Neural cell (in vitro differentiated cells): ENCODE data around the gene SPG11. TPM values are rescaled to one million over a fixed set of nuclear protein-coding genes. Genes with fewer than 3 reads are reported as not detected.

ENCODE experiments used
- H2AFZ ChIP-seq: fragments of 200-600, 300-800 bp; sonication (generic), shearing (Covaris generic); 2 replicates; pipeline ENCODE4 v1.6.0; 2014; ENCODE audit warnings: low read depth, mild to moderate bottlenecking, antibody characterized with exemption, low read length, moderate library complexity
- H3F3A ChIP-seq: fragments of 200-600 bp; shearing (Covaris generic); 2 replicates; pipeline ENCODE4 v1.6.1; 2016; ENCODE audit warnings: mild to moderate bottlenecking, moderate library complexity, mixed read lengths, antibody characterized with exemption, low read length; ENCODE audit not compliant: insufficient read depth, poor library complexity, severe bottlenecking
- H3K27ac ChIP-seq: fragments of 200-600, 300-800 bp; sonication (generic), shearing (Covaris generic); 2 replicates; pipeline ENCODE4 v1.5.1; 2014; ENCODE audit warnings: mild to moderate bottlenecking, low read length, moderate library complexity
- H3K27me3 ChIP-seq: fragments of 300-800, 200-600 bp; sonication (generic), shearing (Covaris generic); 2 replicates; pipeline ENCODE4 v1.6.0; 2014; ENCODE audit warnings: mild to moderate bottlenecking, low read depth, low read length, moderate library complexity; ENCODE audit not compliant: insufficient read depth
- H3K36me3 ChIP-seq: fragments of 300-800, 200-600 bp; sonication (generic), shearing (Covaris generic); 2 replicates; pipeline ENCODE4 v1.5.1; 2014; ENCODE audit warnings: mild to moderate bottlenecking, antibody characterized with exemption, low read length, moderate library complexity; ENCODE audit not compliant: insufficient read depth
- H3K4me2 ChIP-seq: fragments of 300-800, 200-600 bp; sonication (generic), shearing (Covaris generic); 2 replicates; pipeline ENCODE4 v1.6.0; 2014; ENCODE audit warnings: mild to moderate bottlenecking, low read length
- H3K4me3 ChIP-seq: fragments of 300-800, 200-600 bp; sonication (generic), shearing (Covaris generic); 2 replicates; pipeline ENCODE4 v1.5.1; 2014; ENCODE audit warnings: mild to moderate bottlenecking, low read length, moderate library complexity
- H3K79me2 ChIP-seq: fragments of 200-600 bp; shearing (Covaris generic); replicated peaks from 2 replicates; pipeline ENCODE4 v1.6.0; 2014; ENCODE audit warnings: mild to moderate bottlenecking, low read length, moderate library complexity; ENCODE audit not compliant: insufficient read depth
- H3K9ac ChIP-seq: fragments of 300-800, 200-600 bp; sonication (generic), shearing (Covaris generic); 2 replicates; pipeline ENCODE4 v1.6.1; 2016; ENCODE audit warnings: mild to moderate bottlenecking, low read length, mixed read lengths
- H3K9me2 ChIP-seq: fragments of 200-600 bp; shearing (Covaris generic); 2 replicates; pipeline ENCODE4 v1.6.1; 2016; ENCODE audit warnings: mild to moderate bottlenecking, low read length, mixed read lengths; ENCODE audit not compliant: insufficient read depth
- H3K9me3 ChIP-seq: fragments of 200-600, 300-800 bp; sonication (generic), shearing (Covaris generic); 2 replicates; pipeline ENCODE4 v1.6.1; 2016; ENCODE audit warnings: mild to moderate bottlenecking, mixed run types, low read length, moderate library complexity, mixed read lengths
- H4K20me1 ChIP-seq: fragments of 200-600 bp; shearing (Covaris generic); 2 replicates; pipeline ENCODE4 v1.6.1; 2016; ENCODE audit warnings: mild to moderate bottlenecking, mixed run types; ENCODE audit not compliant: insufficient read depth
- EP300 ChIP-seq: fragments of 450-650 bp; conservative IDR thresholded peaks from 2 replicates; pipeline ENCODE4 v1.6.1; 2014; ENCODE audit warnings: antibody characterized with exemption, mild to moderate bottlenecking, moderate library complexity; ENCODE audit not compliant: poor library complexity, severe bottlenecking
- EZH2 ChIP-seq: fragments of 200-600, 300-800 bp; shearing (Covaris generic), sonication (generic); IDR thresholded peaks from 2 replicates; pipeline ENCODE4 v1.6.1; 2014; ENCODE audit warnings: antibody characterized with exemption, low read length, borderline replicate concordance, mild to moderate bottlenecking; ENCODE audit not compliant: insufficient read depth, poor library complexity, severe bottlenecking
- MXI1 ChIP-seq: fragments of 450-650 bp; conservative IDR thresholded peaks from 2 replicates; pipeline ENCODE4 v1.6.1; 2014; ENCODE audit warnings: antibody characterized with exemption, mild to moderate bottlenecking; ENCODE audit not compliant: poor library complexity, severe bottlenecking
- POLR2AphosphoS5 ChIP-seq: IDR thresholded peaks from 2 replicates; pipeline ENCODE4 v1.6.1; 2012
- RAD21 ChIP-seq: fragments of 450-650 bp; conservative IDR thresholded peaks from 2 replicates; pipeline ENCODE4 v1.6.1; 2014; ENCODE audit warnings: antibody characterized with exemption, mild to moderate bottlenecking, moderate library complexity
- SMC3 ChIP-seq: fragments of 450-650 bp; conservative IDR thresholded peaks from 2 replicates; pipeline ENCODE4 v1.6.1; 2014; ENCODE audit warnings: antibody characterized with exemption, mild to moderate bottlenecking, moderate library complexity; ENCODE audit not compliant: poor library complexity
- TAF1 ChIP-seq: IDR thresholded peaks from 2 replicates; pipeline ENCODE4 v1.6.1; 2012; ENCODE audit warnings: low read depth
- polyA plus RNA-seq: library from polyadenylated mRNA; depleted of rRNA; stranded (reverse); fragments of >200 nt; gene quantifications from 2 replicates; pipeline ENCODE4 v1.2.3, GENCODE V29; 2014
- TF ChIP-seq, protein P1 (sequence below): fragments of 450-650 bp; IDR thresholded peaks from 2 replicates; pipeline ENCODE4 v1.5.1; 2014; ENCODE audit warnings: antibody characterized with exemption, mild to moderate bottlenecking, moderate library complexity; ENCODE audit not compliant: poor library complexity, severe bottlenecking
- TF ChIP-seq, protein P2 (sequence below): IDR thresholded peaks from 2 replicates; pipeline ENCODE4 v1.6.1; 2012; ENCODE audit warnings: borderline replicate concordance

The SPG11 gene
- polyA plus RNA-seq, 1 donor from 2014 or later = 52.2 TPM

DNA sequence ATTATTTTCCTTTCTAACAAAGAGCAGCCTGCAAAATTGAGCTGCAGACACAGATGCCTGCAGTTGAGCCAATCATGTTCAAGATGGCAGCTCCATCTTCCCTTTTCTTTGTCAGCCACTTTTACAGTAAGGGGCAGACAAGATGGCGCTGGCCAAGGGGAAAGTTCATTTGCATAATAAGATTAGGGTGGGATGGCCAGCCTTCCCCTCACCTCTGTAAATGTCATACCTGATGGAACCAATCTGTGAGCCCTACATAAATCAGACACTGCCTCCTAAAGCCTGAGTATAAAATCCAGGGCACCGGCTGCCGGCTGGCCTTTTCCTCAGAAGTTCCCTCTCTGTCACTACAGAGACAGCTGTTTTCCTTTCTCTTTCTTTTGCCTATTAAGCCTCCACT lies 31.8 kb upstream of the SPG11 start:
- TF ChIP-seq, protein P1, sequence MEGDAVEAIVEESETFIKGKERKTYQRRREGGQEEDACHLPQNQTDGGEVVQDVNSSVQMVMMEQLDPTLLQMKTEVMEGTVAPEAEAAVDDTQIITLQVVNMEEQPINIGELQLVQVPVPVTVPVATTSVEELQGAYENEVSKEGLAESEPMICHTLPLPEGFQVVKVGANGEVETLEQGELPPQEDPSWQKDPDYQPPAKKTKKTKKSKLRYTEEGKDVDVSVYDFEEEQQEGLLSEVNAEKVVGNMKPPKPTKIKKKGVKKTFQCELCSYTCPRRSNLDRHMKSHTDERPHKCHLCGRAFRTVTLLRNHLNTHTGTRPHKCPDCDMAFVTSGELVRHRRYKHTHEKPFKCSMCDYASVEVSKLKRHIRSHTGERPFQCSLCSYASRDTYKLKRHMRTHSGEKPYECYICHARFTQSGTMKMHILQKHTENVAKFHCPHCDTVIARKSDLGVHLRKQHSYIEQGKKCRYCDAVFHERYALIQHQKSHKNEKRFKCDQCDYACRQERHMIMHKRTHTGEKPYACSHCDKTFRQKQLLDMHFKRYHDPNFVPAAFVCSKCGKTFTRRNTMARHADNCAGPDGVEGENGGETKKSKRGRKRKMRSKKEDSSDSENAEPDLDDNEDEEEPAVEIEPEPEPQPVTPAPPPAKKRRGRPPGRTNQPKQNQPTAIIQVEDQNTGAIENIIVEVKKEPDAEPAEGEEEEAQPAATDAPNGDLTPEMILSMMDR = no peak
- TF ChIP-seq MXI1 (no peak), TAF1 (no peak), SMC3 (no peak)
- TF ChIP-seq, protein P2, sequence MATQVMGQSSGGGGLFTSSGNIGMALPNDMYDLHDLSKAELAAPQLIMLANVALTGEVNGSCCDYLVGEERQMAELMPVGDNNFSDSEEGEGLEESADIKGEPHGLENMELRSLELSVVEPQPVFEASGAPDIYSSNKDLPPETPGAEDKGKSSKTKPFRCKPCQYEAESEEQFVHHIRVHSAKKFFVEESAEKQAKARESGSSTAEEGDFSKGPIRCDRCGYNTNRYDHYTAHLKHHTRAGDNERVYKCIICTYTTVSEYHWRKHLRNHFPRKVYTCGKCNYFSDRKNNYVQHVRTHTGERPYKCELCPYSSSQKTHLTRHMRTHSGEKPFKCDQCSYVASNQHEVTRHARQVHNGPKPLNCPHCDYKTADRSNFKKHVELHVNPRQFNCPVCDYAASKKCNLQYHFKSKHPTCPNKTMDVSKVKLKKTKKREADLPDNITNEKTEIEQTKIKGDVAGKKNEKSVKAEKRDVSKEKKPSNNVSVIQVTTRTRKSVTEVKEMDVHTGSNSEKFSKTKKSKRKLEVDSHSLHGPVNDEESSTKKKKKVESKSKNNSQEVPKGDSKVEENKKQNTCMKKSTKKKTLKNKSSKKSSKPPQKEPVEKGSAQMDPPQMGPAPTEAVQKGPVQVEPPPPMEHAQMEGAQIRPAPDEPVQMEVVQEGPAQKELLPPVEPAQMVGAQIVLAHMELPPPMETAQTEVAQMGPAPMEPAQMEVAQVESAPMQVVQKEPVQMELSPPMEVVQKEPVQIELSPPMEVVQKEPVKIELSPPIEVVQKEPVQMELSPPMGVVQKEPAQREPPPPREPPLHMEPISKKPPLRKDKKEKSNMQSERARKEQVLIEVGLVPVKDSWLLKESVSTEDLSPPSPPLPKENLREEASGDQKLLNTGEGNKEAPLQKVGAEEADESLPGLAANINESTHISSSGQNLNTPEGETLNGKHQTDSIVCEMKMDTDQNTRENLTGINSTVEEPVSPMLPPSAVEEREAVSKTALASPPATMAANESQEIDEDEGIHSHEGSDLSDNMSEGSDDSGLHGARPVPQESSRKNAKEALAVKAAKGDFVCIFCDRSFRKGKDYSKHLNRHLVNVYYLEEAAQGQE = no peak
- Histone ChIP-seq H3F3A (no peaks in the 10 kb centered on the region), H3K9me2 (no peaks in the 10 kb centered on the region), H3K4me2 (no peak overlapping the region), H4K20me1 (no peaks in the 10 kb centered on the region), H2AFZ (no peak overlapping the region), H3K9ac (no peak overlapping the region), H3K36me3 (no peaks in the 10 kb centered on the region), H3K27ac (no peak overlapping the region), H3K9me3 (no peaks in the 10 kb centered on the region), H3K79me2 (no peaks in the 10 kb centered on the region), H3K27me3 (no peaks in the 10 kb centered on the region), H3K4me3 (no peak overlapping the region)

DNA sequence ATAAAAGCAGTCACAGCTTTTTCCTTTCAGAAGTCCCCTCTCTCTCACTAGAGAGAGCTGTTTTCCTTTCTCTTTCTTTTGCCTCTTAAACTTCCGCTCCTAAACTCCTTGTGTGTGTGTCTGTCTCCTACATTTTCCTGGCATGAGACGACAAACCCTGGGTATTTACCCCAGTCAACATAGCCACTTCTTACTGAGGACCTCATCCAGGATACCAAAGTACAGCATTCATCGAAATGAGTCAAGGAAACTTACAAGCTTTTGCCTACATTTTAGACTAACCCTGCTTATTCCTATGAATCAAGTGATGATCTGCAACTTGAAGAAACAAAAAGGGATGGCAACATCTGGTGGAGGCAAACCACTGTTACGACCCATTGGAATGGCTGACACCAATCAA lies 31.0 kb upstream of the SPG11 start:
- H3K36me3 ChIP-seq = no peaks in the 10 kb centered on the region
- H4K20me1 ChIP-seq = no peaks in the 10 kb centered on the region
- no peaks in the 10 kb centered on the region for H3F3A ChIP-seq
- no peak overlapping the region for H2AFZ ChIP-seq
- H3K27me3 ChIP-seq = no peaks in the 10 kb centered on the region
- no peak overlapping the region for H3K9ac ChIP-seq
- H3K4me2 ChIP-seq = no peak overlapping the region
- no peak overlapping the region for H3K4me3 ChIP-seq
- H3K9me3 ChIP-seq = no peaks in the 10 kb centered on the region
- no peak overlapping the region for H3K27ac ChIP-seq
- no peaks in the 10 kb centered on the region for H3K79me2 ChIP-seq
- TF ChIP-seq EP300 (no peak), TAF1 (no peak)
- H3K9me2 ChIP-seq = no peaks in the 10 kb centered on the region

DNA sequence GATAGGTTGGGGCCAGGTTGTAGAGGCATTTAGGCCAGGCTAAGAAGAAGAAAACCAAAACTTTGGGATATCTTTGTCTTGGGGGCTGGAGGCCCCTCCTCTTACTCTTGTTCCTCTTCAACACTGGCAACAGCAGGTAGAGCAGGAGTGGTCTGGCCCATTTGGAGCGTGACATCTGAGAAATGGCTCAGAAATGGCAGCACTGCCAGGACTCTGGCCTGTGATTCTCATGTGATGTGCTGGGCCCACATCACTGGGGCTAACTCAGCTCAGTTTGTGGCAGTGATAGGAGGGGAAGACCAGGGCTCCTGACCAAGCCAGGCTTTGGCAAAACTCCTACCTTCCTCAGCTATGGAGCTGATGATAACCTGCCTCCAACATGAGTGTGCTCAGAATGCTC lies 29.2 kb upstream of the SPG11 start:
- Histone ChIP-seq H3K9me3 (no peaks in the 10 kb centered on the region), H3K27me3 (no peaks in the 10 kb centered on the region), H3K9me2 (no peaks in the 10 kb centered on the region), H3K36me3 (no peaks in the 10 kb centered on the region), H3K4me2 (no peak overlapping the region), H3K27ac (no peak overlapping the region), H3K79me2 (no peaks in the 10 kb centered on the region), H3F3A (no peaks in the 10 kb centered on the region), H4K20me1 (no peaks in the 10 kb centered on the region), H2AFZ (no peak overlapping the region), H3K4me3 (no peak overlapping the region), H3K9ac (no peak overlapping the region)
- TF ChIP-seq EZH2 (no peak), POLR2AphosphoS5 (no peak), RAD21 (no peak), TAF1 (no peak), MXI1 (no peak), SMC3 (no peak), EP300 (no peak)
- TF ChIP-seq, protein P1 = no peak
- TF ChIP-seq, protein P2 = no peak
